IPS-18a (cell line): ENCODE data around the gene SLC29A2.

Experiments used
- H3K27ac ChIP-seq: one replicate; pipeline ENCODE4 v1.5.1; 2013; ENCODE audit warnings: low read length
- H3K27me3 ChIP-seq: one replicate; pipeline ENCODE4 v1.6.1; 2013; ENCODE audit warnings: mild to moderate bottlenecking, low read length; ENCODE audit not compliant: control insufficient read depth, insufficient read depth
- H3K36me3 ChIP-seq: one replicate; pipeline ENCODE4 v1.6.1; 2013; ENCODE audit warnings: low read depth, low read length; ENCODE audit not compliant: control insufficient read depth
- H3K4me1 ChIP-seq: one replicate; pipeline ENCODE4 v1.6.1; 2013; ENCODE audit warnings: low read depth, low read length; ENCODE audit not compliant: control insufficient read depth
- H3K4me3 ChIP-seq: one replicate; pipeline ENCODE4 v1.5.1; 2013; ENCODE audit warnings: low read length
- H3K9ac ChIP-seq: one replicate; pipeline ENCODE4 v1.6.1; 2013; ENCODE audit warnings: mild to moderate bottlenecking, low read length, moderate library complexity
- H3K9me3 ChIP-seq: one replicate; pipeline ENCODE4 v1.6.1; 2013; ENCODE audit warnings: low read depth, low read length; ENCODE audit not compliant: control insufficient read depth

Gene SLC29A2

DNA sequence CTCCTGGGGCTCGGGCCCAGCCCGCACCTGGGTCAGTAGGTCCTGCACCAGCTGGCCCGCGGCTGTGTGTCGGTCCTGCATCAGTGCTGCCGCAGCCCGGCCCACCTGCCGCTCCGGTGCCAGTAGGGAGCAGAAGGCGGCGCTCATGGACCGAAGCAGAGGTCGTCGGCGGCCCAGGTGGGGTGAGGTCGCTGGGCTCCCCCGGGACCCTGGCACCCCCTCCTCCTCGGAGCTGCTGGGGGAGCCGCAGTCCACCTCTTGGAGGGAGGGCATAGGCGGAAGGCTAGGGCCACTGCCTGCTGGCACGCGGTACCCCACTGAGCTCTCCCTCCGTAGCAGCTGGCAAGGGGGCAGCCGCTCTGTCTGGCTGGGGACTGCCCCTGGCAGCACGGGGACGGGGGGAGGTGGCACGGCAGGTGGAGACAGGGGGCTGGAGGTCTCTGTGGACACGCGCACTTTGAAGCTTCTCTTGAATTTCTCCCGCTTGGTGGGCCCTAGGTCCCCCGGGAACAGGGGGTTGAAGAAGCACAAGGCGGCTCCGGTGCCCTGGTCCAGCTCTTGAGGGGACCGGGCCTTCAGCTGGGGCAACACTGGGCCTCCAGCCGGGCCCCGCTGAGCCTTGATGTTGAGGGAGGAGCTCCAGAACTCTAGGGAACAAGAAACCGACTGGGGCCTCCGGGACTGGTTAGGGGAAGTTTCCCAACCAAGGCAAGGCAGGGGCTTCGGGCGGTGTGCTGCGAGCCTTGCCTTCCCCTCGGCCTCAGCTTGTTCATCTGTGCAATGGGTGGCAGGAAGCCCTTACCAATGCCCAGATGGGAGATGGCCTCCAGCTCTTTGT lies 36.7 kb downstream of the SLC29A2 start:
- Histone ChIP-seq H3K36me3 (peaks cover 15% of the 10 kb centered on the region), H3K4me3 (peak overlapping the region; percentile 62), H3K9ac (no peak overlapping the region)

DNA sequence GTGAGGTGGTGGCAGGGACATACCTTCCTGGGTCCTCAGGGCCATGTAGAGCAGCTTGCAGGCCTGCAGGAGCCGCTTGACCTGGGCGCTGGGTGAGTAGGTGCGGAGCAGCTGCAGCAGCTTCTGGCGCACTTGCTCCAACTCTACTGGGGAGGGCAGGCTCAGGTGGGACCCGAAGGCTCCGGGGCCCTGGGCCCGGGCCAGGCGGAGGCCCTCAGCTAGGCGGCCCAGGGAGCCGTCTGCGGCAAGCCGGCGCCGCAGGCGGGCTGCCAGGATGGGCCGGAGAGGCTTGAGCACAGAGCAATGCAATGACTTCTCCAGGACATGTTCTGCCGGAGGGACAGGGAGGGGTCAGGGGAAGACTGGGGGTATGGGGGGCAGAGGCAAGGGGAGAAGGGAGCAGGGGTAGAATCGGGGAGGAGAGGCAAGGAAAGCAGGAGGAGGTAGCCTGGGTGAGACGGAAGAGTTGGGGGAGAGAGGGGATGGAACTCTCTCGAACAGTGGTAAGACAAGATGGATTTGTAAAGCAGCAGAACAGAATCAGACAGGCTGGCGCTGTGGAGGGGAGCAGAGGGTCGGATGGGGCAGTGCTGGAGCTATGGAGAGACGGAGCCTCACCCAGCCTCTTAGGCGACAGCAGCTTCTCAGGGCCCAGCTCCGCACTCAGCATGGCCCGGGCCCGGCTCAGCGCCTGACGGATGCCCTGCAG lies 37.5 kb downstream of the SLC29A2 start:
- H3K27me3 ChIP-seq: no peaks in the 10 kb centered on the region
- H3K36me3 ChIP-seq: peaks cover 14% of the 10 kb centered on the region
- H3K4me3 ChIP-seq: no peak overlapping the region
- H3K27ac ChIP-seq: no peak overlapping the region
- H3K9me3 ChIP-seq: no peaks in the 10 kb centered on the region
- H3K4me1 ChIP-seq: peaks cover 10% of the 10 kb centered on the region
- H3K9ac ChIP-seq: no peak overlapping the region

More for the DNA sequence above, 36.7 kb downstream of the SLC29A2 start:
- Histone ChIP-seq H3K4me1 (peaks cover 10% of the 10 kb centered on the region), H3K9me3 (no peaks in the 10 kb centered on the region), H3K27me3 (no peaks in the 10 kb centered on the region), H3K27ac (no peak overlapping the region)

DNA sequence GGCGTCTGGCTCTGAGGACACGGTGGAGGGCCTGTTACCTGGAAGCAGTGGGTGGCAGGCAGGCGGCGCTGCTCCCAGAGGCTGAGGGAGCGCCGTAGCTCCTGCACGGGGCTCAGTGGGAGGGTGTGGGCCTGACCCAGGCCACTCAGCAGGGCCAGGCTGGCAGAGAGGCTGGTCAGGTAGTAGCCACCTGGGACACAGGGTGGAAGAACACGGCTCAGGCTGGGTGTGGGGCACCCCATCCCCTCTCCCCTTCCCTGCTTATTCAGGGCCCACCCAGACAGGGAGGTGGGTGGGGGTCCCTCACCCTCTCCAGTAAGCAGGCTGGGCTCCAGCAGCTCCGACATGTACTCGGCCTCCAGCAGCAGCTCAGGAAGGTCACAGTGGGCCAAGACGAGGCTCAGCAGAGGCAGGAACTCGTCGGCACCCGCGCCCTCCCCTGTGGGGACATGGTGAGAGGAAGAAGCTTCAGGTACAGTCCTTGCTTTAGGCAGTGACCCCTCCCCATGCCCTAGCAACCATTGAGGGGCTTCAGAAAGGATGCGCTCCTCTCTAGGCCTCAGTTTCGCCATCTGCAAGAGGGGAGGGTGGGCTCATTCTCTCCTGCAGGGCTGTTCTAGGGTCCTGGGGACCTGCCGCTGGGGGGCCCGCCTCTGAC lies 38.2 kb downstream of the SLC29A2 start:
- H3K36me3 ChIP-seq: peaks cover 10% of the 10 kb centered on the region
- H3K27ac ChIP-seq: no peak overlapping the region
- no peaks in the 10 kb centered on the region for H3K27me3 ChIP-seq
- peaks cover 14% of the 10 kb centered on the region for H3K4me1 ChIP-seq
- no peaks in the 10 kb centered on the region for H3K9me3 ChIP-seq
- no peak overlapping the region for H3K4me3 ChIP-seq
- no peak overlapping the region for H3K9ac ChIP-seq

DNA sequence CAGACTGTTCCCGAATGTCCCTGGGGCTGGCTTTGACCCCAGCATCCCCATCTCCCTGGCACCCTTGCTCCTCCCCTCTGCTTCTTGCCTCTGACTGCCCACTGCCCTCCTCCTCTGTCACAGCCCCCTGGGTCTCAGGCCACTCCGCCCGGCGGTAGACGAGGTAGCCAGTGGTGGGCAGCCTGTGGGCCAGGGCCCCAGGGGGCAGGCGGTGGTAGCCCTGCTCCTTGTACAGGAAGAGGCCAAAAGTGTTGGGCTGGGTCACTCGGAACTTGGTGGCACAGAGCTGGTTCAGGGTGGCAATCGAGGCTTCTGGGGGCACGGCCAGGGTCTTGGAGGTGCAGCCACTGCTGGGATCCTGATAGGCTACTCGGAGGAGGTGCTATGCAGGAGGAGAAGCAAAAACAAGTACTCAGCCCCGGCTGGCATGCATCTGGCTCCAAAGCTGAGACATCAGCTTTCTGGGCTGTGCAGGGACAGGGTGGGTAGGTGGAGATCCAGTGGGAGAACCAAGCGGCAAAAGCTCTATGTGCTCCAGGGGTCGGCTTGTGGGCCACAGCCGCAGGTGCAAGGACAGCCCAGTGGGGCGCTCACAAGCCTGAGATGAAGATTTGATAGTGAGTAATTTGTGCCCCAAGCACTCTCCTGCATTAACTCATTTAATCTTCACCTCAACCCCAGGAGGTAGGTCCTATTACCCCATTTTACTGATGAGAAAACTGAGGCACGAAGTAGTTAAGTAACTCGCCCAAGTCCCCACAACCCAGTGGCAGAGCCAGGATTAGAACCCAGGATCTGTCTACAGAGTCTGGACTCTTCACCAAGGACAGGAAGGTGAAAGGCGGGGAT lies 39.0 kb downstream of the SLC29A2 start:
- no peak overlapping the region for H3K27ac ChIP-seq
- no peaks in the 10 kb centered on the region for H3K9me3 ChIP-seq
- peaks cover 6% of the 10 kb centered on the region for H3K36me3 ChIP-seq
- no peak overlapping the region for H3K9ac ChIP-seq
- no peak overlapping the region for H3K4me3 ChIP-seq
- peaks cover 14% of the 10 kb centered on the region for H3K4me1 ChIP-seq
- peaks cover 5% of the 10 kb centered on the region for H3K27me3 ChIP-seq

DNA sequence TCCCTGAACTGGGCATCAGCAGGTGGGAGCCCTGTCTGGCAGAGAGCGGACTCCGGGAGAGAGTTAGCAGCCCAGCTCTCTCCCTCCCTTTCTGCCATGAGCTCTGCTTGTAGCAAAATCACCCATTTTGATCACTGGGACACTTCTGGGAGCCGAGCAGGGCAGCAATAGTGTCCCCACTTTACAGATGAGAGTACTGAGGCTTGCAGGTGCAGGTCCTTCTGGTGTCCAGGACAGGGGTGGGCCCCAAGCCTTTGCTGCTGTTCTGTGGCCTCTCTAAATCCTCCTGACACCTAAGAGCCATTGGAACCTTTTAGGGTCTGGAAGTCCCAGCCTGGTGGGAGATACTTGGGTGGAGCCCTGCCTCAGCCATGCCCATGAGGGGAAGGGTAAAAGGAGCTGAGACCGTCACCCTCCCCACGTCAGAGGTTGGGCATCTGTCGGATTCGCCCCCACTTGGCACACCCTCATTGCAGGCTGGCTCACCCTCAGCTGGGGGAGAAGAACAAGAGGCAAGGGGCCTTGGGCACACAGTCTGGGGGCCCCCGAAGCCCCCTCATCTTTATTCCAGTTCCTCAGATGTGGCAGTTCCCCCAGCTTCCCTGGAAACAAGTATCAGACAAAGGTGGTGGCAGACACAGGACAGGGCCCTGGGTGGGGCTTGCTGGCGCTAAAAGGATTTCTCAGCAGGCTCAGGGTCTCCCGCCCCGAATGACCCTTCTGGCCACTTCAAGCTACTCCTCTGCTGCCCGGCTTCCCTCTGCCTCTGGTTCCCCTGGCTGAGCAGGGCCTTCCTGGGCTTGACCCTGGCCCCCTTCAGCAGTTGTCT lies 39.8 kb downstream of the SLC29A2 start:
- no peak overlapping the region for H3K27ac ChIP-seq
- no peak overlapping the region for H3K4me3 ChIP-seq
- peaks cover 8% of the 10 kb centered on the region for H3K27me3 ChIP-seq
- peaks cover 11% of the 10 kb centered on the region for H3K4me1 ChIP-seq
- no peaks in the 10 kb centered on the region for H3K36me3 ChIP-seq
- no peaks in the 10 kb centered on the region for H3K9me3 ChIP-seq
- H3K9ac ChIP-seq: no peak overlapping the region

DNA sequence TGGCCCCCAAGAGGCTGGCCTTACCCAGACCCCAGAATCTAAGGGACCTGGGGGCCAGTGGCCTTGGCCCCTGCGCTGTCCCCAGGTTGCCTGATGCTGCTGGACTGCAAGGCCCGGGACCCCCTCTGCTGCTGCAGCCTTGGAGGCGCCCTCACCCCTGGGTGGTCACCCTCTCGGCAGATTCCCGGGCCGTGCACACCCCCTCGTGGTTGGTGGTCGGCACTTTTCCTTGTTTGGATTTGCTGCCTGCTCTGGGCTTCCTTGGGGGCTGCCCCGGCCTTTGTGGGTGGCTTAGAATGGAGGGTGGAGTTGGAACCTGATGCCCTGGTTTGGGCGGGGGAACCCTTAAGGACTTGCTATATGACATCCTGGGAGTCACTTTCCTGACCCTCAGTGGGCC lies 40.6 kb downstream of the SLC29A2 start:
- H3K4me3 ChIP-seq: no peak overlapping the region

DNA sequence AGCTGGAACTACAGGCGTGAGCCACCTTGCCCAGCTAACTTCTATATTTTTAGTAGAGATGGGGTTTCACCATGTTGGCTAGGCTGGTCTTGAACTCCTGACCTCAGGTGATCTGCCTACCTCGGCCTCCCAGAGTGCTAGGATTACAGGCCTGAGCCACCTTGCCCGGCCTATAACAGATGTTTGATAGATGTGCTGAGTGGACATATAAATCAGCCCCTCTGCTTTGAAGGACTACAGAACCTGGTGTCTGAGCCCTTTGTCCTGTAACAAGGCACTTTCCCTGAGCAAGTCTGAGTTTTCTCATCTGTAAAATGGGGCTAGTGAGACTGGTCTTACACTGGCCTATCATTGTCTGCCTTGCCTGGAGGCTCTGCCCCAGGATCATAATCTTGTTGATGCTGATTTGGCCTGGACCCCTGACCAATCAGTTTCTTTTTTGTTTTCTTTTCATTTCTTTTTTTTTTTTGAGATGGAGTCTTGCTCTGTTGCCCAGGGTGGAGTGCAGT lies 42.3 kb downstream of the SLC29A2 start:
- Histone ChIP-seq H3K36me3 (no peaks in the 10 kb centered on the region), H3K4me3 (no peak overlapping the region), H3K4me1 (peaks cover 4% of the 10 kb centered on the region), H3K9me3 (no peaks in the 10 kb centered on the region), H3K27ac (no peak overlapping the region), H3K9ac (no peak overlapping the region), H3K27me3 (peaks cover 8% of the 10 kb centered on the region)

More for the DNA sequence above, 40.6 kb downstream of the SLC29A2 start:
- H3K27ac ChIP-seq: no peak overlapping the region
- H3K9ac ChIP-seq: no peak overlapping the region
- peaks cover 4% of the 10 kb centered on the region for H3K4me1 ChIP-seq
- no peaks in the 10 kb centered on the region for H3K36me3 ChIP-seq
- H3K9me3 ChIP-seq: no peaks in the 10 kb centered on the region
- H3K27me3 ChIP-seq: peaks cover 8% of the 10 kb centered on the region

DNA sequence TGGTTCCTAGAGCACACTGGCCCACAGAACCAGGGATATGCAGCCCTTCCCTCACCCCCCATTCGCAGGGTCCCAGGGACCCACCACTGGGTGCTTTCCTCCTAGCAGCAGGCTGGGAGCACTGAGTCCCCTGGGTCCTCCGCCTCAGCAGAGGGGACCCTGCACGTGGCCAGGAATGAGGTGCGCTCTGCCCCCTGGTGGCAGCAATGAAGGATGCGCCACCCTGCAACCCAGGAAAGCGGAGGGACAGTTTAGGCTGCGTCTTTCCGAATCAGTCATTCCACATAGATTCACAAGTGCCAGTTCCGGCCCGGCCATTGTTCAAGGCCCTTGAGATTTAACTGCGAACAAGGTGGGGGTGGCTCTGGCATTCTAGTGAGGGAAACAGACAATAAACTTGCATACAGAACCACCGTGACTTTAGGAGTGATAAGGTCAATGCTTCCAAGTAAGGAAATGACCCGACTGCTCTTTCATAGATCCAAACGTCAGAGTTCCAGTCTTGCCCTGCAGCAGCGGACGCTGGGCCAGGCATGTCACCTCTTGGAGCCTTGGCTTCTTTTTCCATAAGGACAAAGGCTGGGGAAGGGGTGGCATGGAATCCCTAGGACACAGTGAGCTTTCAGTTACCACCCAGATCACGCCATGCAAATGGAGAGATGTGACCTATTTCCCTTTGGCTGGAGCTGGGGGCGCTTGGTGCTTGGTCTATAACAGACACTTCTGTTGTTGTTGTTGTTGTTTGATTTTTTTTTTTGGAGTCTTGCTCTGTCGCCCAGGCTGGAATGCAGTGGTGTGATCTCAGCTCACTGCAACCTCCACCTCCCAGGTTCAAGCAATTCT lies 43.0 kb downstream of the SLC29A2 start:
- Histone ChIP-seq H3K9me3 (no peaks in the 10 kb centered on the region), H3K36me3 (no peaks in the 10 kb centered on the region), H3K27me3 (peaks cover 8% of the 10 kb centered on the region), H3K4me1 (peaks cover 4% of the 10 kb centered on the region), H3K9ac (no peak overlapping the region), H3K27ac (no peak overlapping the region), H3K4me3 (peak overlapping the region; percentile 33)

DNA sequence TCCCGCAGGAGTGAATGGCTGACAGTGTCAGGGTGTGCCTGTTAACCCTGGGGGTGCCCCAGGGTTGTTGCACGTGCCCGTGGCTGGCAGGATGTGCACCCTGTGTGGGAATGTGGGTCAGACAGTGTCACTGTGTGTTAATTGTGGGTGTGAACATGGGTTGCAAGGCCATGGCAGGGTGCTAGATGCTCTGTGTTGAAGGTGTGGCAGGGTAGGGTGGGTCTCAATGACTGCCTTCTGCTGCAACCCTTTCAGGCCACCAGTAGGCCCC lies 43.6 kb downstream of the SLC29A2 start:
- Histone ChIP-seq H3K4me3 (no peak overlapping the region), H3K36me3 (no peaks in the 10 kb centered on the region), H3K9me3 (no peaks in the 10 kb centered on the region), H3K4me1 (peaks cover 4% of the 10 kb centered on the region), H3K9ac (no peak overlapping the region), H3K27ac (no peak overlapping the region), H3K27me3 (peaks cover 8% of the 10 kb centered on the region)
